Measurements from ENCODE around the gene RAB1B.

Gene RAB1B

GRCh38 chr11:66239998-66240780, 28.2 kb upstream of the RAB1B start:
- Mint-ChIP-seq H3K4me3 (no peak overlapping the region), H3K27me3 (ENCODE audit: low read depth) (no peaks in the 10 kb centered on the region), H3K36me3 (ENCODE audit: low read depth) (peaks cover 21% of the 10 kb centered on the region), H3K27ac (peak overlapping the region in 1 of 3 experiments; percentile 24), H3K9me3 (no peaks in the 10 kb centered on the region), H3K4me1 (peaks cover 40% of the 10 kb centered on the region)
- TF ChIP-seq CTCF (IDR thresholded peaks at IDR 0.05; ENCODE audit: unreplicated experiment in 3 of 3) = no peak

GRCh38 chr11:66240781-66241136, 27.7 kb upstream of the RAB1B start:
- no peak overlapping the region for H3K4me3 Mint-ChIP-seq
- H3K36me3 Mint-ChIP-seq (ENCODE audit: low read depth) = peaks cover 16% of the 10 kb centered on the region
- no peaks in the 10 kb centered on the region for H3K9me3 Mint-ChIP-seq
- H3K27me3 Mint-ChIP-seq (ENCODE audit: low read depth) = no peaks in the 10 kb centered on the region
- peaks cover 40% of the 10 kb centered on the region for H3K4me1 Mint-ChIP-seq
- peak overlapping the region in 1 of 3 experiments; percentile 24 for H3K27ac Mint-ChIP-seq
- TF ChIP-seq CTCF (IDR thresholded peaks at IDR 0.05; ENCODE audit: unreplicated experiment in 3 of 3) = no peak

GRCh38 chr11:66242095-66242765, 26.2 kb upstream of the RAB1B start:
- Mint-ChIP-seq H3K27me3 (ENCODE audit: low read depth) (no peaks in the 10 kb centered on the region), H3K27ac (peak overlapping the region; percentile 38 to 85 (median 82)), H3K4me3 (peak overlapping the region in 1 of 3 experiments; percentile 39), H3K36me3 (ENCODE audit: low read depth) (peaks cover 19% of the 10 kb centered on the region), H3K4me1 (peaks cover 40% of the 10 kb centered on the region), H3K9me3 (no peaks in the 10 kb centered on the region)
- TF ChIP-seq CTCF (IDR thresholded peaks at IDR 0.05; ENCODE audit: unreplicated experiment in 3 of 3) = no peak

GRCh38 chr11:66243782-66244535, 24.5 kb upstream of the RAB1B start:
- Mint-ChIP-seq H3K4me1 (peaks cover 40% of the 10 kb centered on the region), H3K4me3 (peak overlapping the region in 1 of 3 experiments; percentile 36), H3K27me3 (ENCODE audit: low read depth) (no peaks in the 10 kb centered on the region), H3K9me3 (no peaks in the 10 kb centered on the region), H3K36me3 (ENCODE audit: low read depth) (peaks cover 19% of the 10 kb centered on the region), H3K27ac (peak overlapping the region; percentile 89 to 97 (median 97))
- no peak for TF ChIP-seq CTCF (IDR thresholded peaks at IDR 0.05; ENCODE audit: unreplicated experiment in 3 of 3)

- TF ChIP-seq CTCF (IDR thresholded peaks at IDR 0.05; ENCODE audit: unreplicated experiment in 3 of 3) = no peak
- Mint-ChIP-seq H3K27me3 (ENCODE audit: low read depth) (no peaks in the 10 kb centered on the region), H3K4me3 (no peak overlapping the region), H3K27ac (no peak overlapping the region), H3K4me1 (peaks cover 19% of the 10 kb centered on the region), H3K36me3 (ENCODE audit: low read depth) (peaks cover 14% of the 10 kb centered on the region), H3K9me3 (no peaks in the 10 kb centered on the region)
Measured at GRCh38 chr11:66247295-66247694, 21.1 kb upstream of the RAB1B start.
